ENCODE data around the gene COG7. TPM values are rescaled to one million over a fixed set of nuclear protein-coding genes. Genes with fewer than 3 reads are reported as not detected.

The COG7 gene
- total RNA-seq (2014; rRNA removed; shearing (Covaris generic)), result 17.9 and 18.0 TPM in 2 replicates

DNA sequence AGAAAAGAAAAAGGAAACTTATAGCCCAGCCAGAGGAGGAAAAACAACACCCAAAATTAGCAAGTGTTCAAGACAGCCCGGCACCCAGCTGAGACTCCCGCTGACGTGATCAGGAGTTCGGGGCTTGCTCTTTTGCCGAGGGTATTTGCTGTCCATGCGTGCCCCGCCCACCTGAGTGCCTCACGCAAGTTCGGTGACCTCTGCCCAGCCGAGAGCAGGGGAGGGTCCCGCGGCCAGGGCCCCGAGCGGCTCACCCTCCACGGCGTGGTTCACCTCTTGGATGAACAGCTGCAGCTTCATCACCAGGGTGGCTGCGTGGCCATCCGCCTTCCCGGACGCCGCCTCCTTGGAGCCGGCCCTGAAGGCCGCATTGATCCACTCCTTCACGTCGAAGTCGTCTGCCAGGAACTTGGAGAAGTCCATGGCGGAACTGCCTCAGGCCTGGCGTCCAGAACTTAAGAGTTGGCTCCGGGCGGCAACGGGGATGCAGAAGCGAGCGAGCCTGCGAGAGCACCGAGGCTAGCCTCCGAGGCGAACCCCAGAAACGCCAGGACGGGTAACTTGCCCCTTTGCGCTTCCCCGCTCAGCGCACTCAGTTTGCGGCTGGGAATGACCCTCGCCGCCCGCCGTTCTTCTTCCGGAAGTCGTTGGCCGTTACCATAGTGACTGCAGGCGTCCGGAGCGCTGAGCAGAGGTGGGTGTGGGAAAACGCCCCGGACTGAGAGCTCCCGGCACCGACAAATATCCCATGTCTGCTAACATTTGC lies at the start of gene COG7:
TSS of gene COG7 (minus strand) at position 618 of the 766 bp plus-strand sequence. CDS start at position 423, 195 bp downstream.

Small RNA genes lying within 50 kb of the gene (small RNA-seq; reads per million reads assigned to genes)
- gene RF00072, result not detected

Other genes with a start within 250 kb of the COG7 start
- gene SCNN1B, start 150.9 kb downstream of the COG7 start, total RNA-seq (2014; rRNA removed; shearing (Covaris generic)), result not detected in 2 replicates
- 39.4 and 42.4 TPM in 2 replicates for gene GGA2, start 57.3 kb upstream of the COG7 start, total RNA-seq (2014; rRNA removed; shearing (Covaris generic))
- 42.3 and 57.8 TPM in 2 replicates for gene EARS2, start 104.2 kb upstream of the COG7 start, total RNA-seq (2014; rRNA removed; shearing (Covaris generic))
- gene UBFD1, start 104.5 kb upstream of the COG7 start, total RNA-seq (2014; rRNA removed; shearing (Covaris generic)), result 85.3 and 88.8 TPM in 2 replicates
- gene NDUFAB1, start 143.1 kb upstream of the COG7 start, total RNA-seq (2014; rRNA removed; shearing (Covaris generic)), result 195 and 197 TPM in 2 replicates
- gene PALB2, start 188.1 kb upstream of the COG7 start, total RNA-seq (2014; rRNA removed; shearing (Covaris generic)), result 10.7 and 13.7 TPM in 2 replicates
- gene DCTN5, start 188.3 kb upstream of the COG7 start, total RNA-seq (2014; rRNA removed; shearing (Covaris generic)), result 33.6 and 36.0 TPM in 2 replicates
- 67.6 and 86.8 TPM in 2 replicates for gene PLK1, start 225.7 kb upstream of the COG7 start, total RNA-seq (2014; rRNA removed; shearing (Covaris generic))